Aorta (tissue), 5 donors: ENCODE results near the gene STARD13. TPM values are rescaled to one million over a fixed set of nuclear protein-coding genes. Genes with fewer than 3 reads are reported as not detected.

Experiments used
- ATAC-seq: fragments of 200-7000 bp; cut with Tn5 transposase; one replicate; pipeline ENCODE4 v1.9.1; 2022; ENCODE audit warnings: moderate library complexity; ENCODE audit not compliant: low FRiP score
- DNase-seq, 2 donors: peaks; one replicate each; pipeline ENCODE4 v3.0.0-alpha.2; 2020
- H3K27ac ChIP-seq, 2 donors: one replicate each; pipeline ENCODE4 v1.5.1; 2013; ENCODE audit warnings: low read length in 2 of 2, mild to moderate bottlenecking in 2 of 2, moderate library complexity in 2 of 2, control low read depth in 1 of 2, inconsistent platforms in 1 of 2, low read depth in 1 of 2
- H3K27me3 ChIP-seq, 2 donors: one replicate each; pipeline ENCODE4 v1.6.1; 2013; ENCODE audit warnings: control low read depth in 1 of 2, low read length in 1 of 2, mild to moderate bottlenecking in 1 of 2, moderate library complexity in 1 of 2; ENCODE audit not compliant: insufficient read depth in 2 of 2, control insufficient read depth in 1 of 2
- H3K36me3 ChIP-seq, 2 donors: one replicate each; pipeline ENCODE4 v1.6.1; 2013; ENCODE audit warnings: control low read depth in 1 of 2, low read length in 1 of 2, mild to moderate bottlenecking in 1 of 2; ENCODE audit not compliant: insufficient read depth in 2 of 2, control insufficient read depth in 1 of 2
- H3K4me1 ChIP-seq, 2 donors: one replicate each; pipeline ENCODE4 v1.6.1; 2013; ENCODE audit warnings: low read length in 2 of 2, control low read depth in 1 of 2, mild to moderate bottlenecking in 1 of 2, moderate library complexity in 1 of 2; ENCODE audit not compliant: insufficient read depth in 2 of 2, control insufficient read depth in 1 of 2
- H3K4me3 ChIP-seq, 2 donors: one replicate each; pipeline ENCODE4 v1.5.1; 2013; ENCODE audit warnings: low read length in 2 of 2, control low read depth in 1 of 2, mild to moderate bottlenecking in 1 of 2
- H3K9me3 ChIP-seq: one replicate; pipeline ENCODE4 v1.6.1; 2013; ENCODE audit warnings: mild to moderate bottlenecking, low read length; ENCODE audit not compliant: control insufficient read depth
- WGBS, 2 donors: extraction: QIAGEN DNeasy Blood & Tissue Kit; methylation state at CpG; one replicate each; pipeline ENCODE4 v1.1.7; 2013; 5-methylcytosine and 5-hydroxymethylcytosine counted together
- intact Hi-C, 2 donors: fragments of 100-400 bp; cut with DNase I; formaldehyde crosslinking; loops; one replicate each; pipeline versions ENCODE4 v1.14.2 to v1.15.0; 2022
- polyA plus RNA-seq, 2 donors: library from polyadenylated mRNA; stranded (reverse); fragments of 200-250 nt; gene quantifications; one replicate each; pipeline ENCODE4 v1.2.3, GENCODE V29; 2013
- total RNA-seq, 2 donors: library from RNA; stranded (reverse); fragmentation: NEBNext Ultra II Directional; extraction: Animal tissue kit (Norgen Biotek cat#: 25700); gene quantifications; one replicate each; pipeline ENCODE4 v1.2.1, GENCODE V29; 2021
- donor health status: healthy with polysubstance abuse.
- donor health status: Bipolar disorder and iron deficiency.
- donor health status: DM: no; HTN: no; CAD: no.
- donor health status: DM: no; HTN: no; CAD: no.
- donor health status: DM: yes; HTN: yes; CAD: no.

Gene STARD13
- total and polyA plus RNA-seq, 4 donors = 15.0 to 85.5 (median 39.8) TPM

GRCh38 chr13:33107361-33107760 lies 178.2 kb downstream of the STARD13 start:
- Histone ChIP-seq H3K36me3 (peaks cover 0 to 2% of the 10 kb centered on the region in 2 donors), H3K4me1 (peaks cover 6 to 7% of the 10 kb centered on the region in 2 donors), H3K27ac (peak overlapping the region; percentile 20 to 21), H3K27me3 (no peaks in the 10 kb centered on the region), H3K9me3 (no peaks in the 10 kb centered on the region), H3K4me3 (no peak overlapping the region)
- DNase-seq (no peak), ATAC-seq (no peak)
- intact Hi-C loops = loop anchor here in 1 of 2 donors (5.0 kb wide), 1 partner anchor 435 kb away; no protein-coding TSS in a partner anchor
- 67 to 76% methylated on average over 2 of the region's 2 CpGs for WGBS, 2 donors

- H3K36me3 ChIP-seq = peaks cover 0 to 2% of the 10 kb centered on the region in 2 donors
- H3K9me3 ChIP-seq = no peaks in the 10 kb centered on the region
- DNase-seq = no peak
- H3K4me3 ChIP-seq = no peak overlapping the region
- 26 to 38% methylated on average over 7 of the region's 7 CpGs for WGBS, 2 donors
- intact Hi-C loops = loop anchor here in 1 of 2 donors (5.0 kb wide), 1 partner anchor 435 kb away; no protein-coding TSS in a partner anchor
- no peak for ATAC-seq
- peak overlapping the region; percentile 20 to 76 for H3K27ac ChIP-seq
- no peaks in the 10 kb centered on the region for H3K27me3 ChIP-seq
- H3K4me1 ChIP-seq = peaks cover 6 to 7% of the 10 kb centered on the region in 2 donors
Observed at GRCh38 chr13:33106656-33107360, 178.7 kb downstream of the STARD13 start.

DNA sequence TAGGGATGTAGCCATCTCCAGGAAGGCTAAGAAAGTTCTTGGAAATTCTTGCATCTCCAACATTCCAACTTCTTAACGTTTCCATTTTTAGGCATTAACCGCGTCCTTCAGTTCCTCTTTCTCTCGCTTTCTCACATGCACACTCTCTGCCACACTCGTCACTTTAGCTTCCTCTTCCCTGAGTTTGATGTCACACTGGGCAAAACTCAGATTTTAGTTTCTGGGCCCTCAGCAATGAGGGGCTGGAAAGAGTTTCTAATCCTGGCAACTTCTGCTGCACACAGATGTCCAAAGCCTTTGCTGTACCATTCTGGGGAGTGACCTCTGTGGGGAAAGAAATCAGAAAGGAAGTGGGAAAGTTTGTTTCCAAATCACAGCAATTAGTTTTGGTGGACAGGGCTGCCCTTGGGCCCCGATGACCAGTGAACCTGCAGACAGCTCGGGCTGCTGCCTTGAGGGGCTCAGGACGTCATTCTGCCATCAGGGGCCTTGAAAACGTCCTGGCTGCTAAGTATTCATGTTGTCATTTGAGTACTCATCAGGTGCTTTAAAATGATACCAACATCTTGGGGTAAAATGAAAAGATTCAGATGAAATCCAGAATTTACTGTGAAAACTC lies 180.1 kb downstream of the STARD13 start:
- Histone ChIP-seq H3K27me3 (no peaks in the 10 kb centered on the region), H3K9me3 (no peaks in the 10 kb centered on the region), H3K36me3 (peaks cover 0 to 2% of the 10 kb centered on the region in 2 donors), H3K4me1 (peaks cover 6 to 7% of the 10 kb centered on the region in 2 donors), H3K27ac (peak overlapping the region in 1 of 2 donors; percentile 4), H3K4me3 (no peak overlapping the region)
- intact Hi-C loops = loop anchor here in 1 of 2 donors (5.0 kb wide), 1 partner anchor 437 kb away; no protein-coding TSS in a partner anchor
- DNase-seq = no peak
- WGBS, 2 donors = 34 to 49% methylated on average over 9 of the region's 9 CpGs
- no peak for ATAC-seq

DNA sequence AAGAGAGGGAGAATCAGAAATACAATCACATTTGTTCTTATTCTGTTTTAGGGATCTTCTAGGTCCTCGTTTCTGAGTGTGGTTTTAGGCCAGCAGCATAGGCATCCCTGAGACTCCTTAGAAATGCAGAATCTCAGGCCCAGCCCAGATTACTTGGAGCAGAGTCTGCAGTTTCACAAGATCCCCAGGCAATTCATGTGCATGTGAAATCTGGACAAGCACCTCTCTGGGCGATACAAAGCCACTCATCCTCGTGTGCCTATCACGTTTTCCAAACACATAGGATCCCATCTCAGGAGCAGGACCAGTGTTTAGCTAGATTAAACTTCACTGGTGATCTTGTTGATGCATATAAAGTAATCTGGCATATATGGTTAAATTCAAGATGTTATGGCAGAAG lies 182.1 kb downstream of the STARD13 start:
- Histone ChIP-seq H3K4me1 (peaks cover 3 to 4% of the 10 kb centered on the region in 2 donors), H3K4me3 (no peak overlapping the region), H3K9me3 (no peaks in the 10 kb centered on the region), H3K36me3 (peaks cover 0 to 2% of the 10 kb centered on the region in 2 donors), H3K27me3 (no peaks in the 10 kb centered on the region), H3K27ac (no peak overlapping the region)
- ATAC-seq (no peak), DNase-seq (no peak)
- WGBS, 2 donors = 83% methylated on average over 4 of the region's 4 CpGs
- intact Hi-C loops = no loop called here

DNA sequence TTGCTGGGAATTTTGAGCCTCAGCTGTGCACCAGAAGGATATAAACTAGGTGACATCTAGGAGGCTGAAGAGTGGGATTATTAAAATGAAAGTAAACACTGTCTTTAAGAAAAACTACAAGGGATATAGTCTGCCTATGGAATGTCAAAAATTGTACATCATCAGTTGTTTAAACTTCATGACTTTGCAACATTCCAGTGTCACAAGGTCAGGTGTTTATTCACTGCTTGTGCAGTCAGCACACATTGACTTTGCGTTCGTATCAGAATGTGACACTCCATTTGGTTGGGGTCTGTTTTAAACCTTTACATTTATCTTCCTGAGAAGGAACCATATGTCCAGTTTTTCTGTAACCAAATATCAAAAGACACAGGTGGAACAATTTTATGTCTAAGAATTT lies 183.7 kb downstream of the STARD13 start:
- 65 to 80% methylated on average over 2 of the region's 2 CpGs for WGBS, 2 donors
- intact Hi-C loops = no loop called here
- H3K9me3 ChIP-seq = no peaks in the 10 kb centered on the region
- no peaks in the 10 kb centered on the region for H3K4me1 ChIP-seq
- peaks cover 0 to 2% of the 10 kb centered on the region in 2 donors for H3K36me3 ChIP-seq
- no peak overlapping the region for H3K4me3 ChIP-seq
- DNase-seq (no peak), ATAC-seq (no peak)
- no peaks in the 10 kb centered on the region for H3K27me3 ChIP-seq
- H3K27ac ChIP-seq = no peak overlapping the region

GRCh38 chr13:33100886-33101285 lies 184.7 kb downstream of the STARD13 start:
- intact Hi-C loops = no loop called here
- Histone ChIP-seq H3K27me3 (no peaks in the 10 kb centered on the region), H3K36me3 (no peaks in the 10 kb centered on the region), H3K4me1 (no peaks in the 10 kb centered on the region), H3K9me3 (peaks cover under 1% of the 10 kb centered on the region), H3K27ac (no peak overlapping the region), H3K4me3 (no peak overlapping the region)
- DNase-seq (no peak), ATAC-seq (no peak)
- WGBS, 2 donors = 69 to 79% methylated on average over 3 of the region's 3 CpGs

DNA sequence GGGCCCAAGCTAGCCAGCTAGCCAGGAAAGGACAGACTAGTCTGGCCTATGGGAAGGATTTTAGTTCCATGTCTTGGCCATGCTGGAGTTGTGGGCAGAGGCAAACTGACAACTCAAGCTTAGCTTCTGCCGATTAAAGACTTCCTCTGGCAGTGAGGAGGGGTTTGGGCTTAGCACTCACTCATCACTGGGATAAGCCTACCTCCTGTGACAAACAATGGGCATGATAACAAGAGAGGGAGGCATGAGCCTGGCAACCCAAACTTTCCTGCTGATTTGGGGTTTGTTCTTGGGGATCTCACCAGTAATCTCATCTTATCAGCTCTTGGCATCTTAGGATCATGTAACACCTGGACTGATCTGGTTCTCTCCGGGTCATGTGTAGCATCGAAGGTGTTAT lies 185.7 kb downstream of the STARD13 start:
- H3K4me3 ChIP-seq = no peak overlapping the region
- ATAC-seq (no peak), DNase-seq (no peak)
- no peaks in the 10 kb centered on the region for H3K4me1 ChIP-seq
- intact Hi-C loops = no loop called here
- H3K27me3 ChIP-seq = no peaks in the 10 kb centered on the region
- H3K27ac ChIP-seq = no peak overlapping the region
- H3K9me3 ChIP-seq = peaks cover 1% of the 10 kb centered on the region
- H3K36me3 ChIP-seq = no peaks in the 10 kb centered on the region
- 67 to 82% methylated on average over 3 of the region's 3 CpGs for WGBS, 2 donors

GRCh38 chr13:33096886-33097605 lies 188.5 kb downstream of the STARD13 start:
- no peak for ATAC-seq
- intact Hi-C loops = no loop called here
- H3K4me3 ChIP-seq = no peak overlapping the region
- WGBS, 2 donors = 93 to 98% methylated on average over 2 of the region's 2 CpGs
- no peaks in the 10 kb centered on the region for H3K4me1 ChIP-seq
- H3K9me3 ChIP-seq = peaks cover 1% of the 10 kb centered on the region
- DNase-seq = no peak
- H3K27ac ChIP-seq = no peak overlapping the region
- no peaks in the 10 kb centered on the region for H3K36me3 ChIP-seq
- no peaks in the 10 kb centered on the region for H3K27me3 ChIP-seq
